WERI-Rb-1 (cell line): Measurements from ENCODE around the gene MYB.

Source experiments
- DNase-seq: peaks from one replicate; pipeline ENCODE4 v3.0.0-alpha.2; 2020
- H3K27ac ChIP-seq: fragments of 250-450 bp; sonication (Bioruptor Pico); 2 replicates; pipeline ENCODE4 v1.5.1; 2020; ENCODE audit warnings: mild to moderate bottlenecking, moderate library complexity
- H3K27me3 ChIP-seq: fragments of 250-450 bp; sonication (Bioruptor Pico); 2 replicates; pipeline ENCODE4 v1.5.1; 2021; ENCODE audit warnings: mild to moderate bottlenecking, low read depth, moderate library complexity; ENCODE audit not compliant: insufficient read depth, severe bottlenecking
- H3K36me3 ChIP-seq: fragments of 250-450 bp; sonication (Bioruptor Pico); 2 replicates; pipeline ENCODE4 v1.5.1; 2020; ENCODE audit warnings: mild to moderate bottlenecking, moderate library complexity
- H3K4me3 ChIP-seq: 2 replicates; pipeline ENCODE4 v1.5.1; 2011; ENCODE audit warnings: low read depth, mild to moderate bottlenecking, control low read depth, low read length
- H3K9me3 ChIP-seq: fragments of 250-450 bp; sonication (Bioruptor Pico); 2 replicates; pipeline ENCODE4 v1.5.1; 2021; ENCODE audit warnings: mild to moderate bottlenecking, moderate library complexity; ENCODE audit not compliant: severe bottlenecking
- TF ChIP-seq, protein P1 (sequence below): IDR thresholded peaks from 2 replicates; pipeline ENCODE4 v1.5.1; 2011; ENCODE audit warnings: low read depth, mild to moderate bottlenecking, control low read depth, inconsistent platforms, low read length

MYB gene

DNA sequence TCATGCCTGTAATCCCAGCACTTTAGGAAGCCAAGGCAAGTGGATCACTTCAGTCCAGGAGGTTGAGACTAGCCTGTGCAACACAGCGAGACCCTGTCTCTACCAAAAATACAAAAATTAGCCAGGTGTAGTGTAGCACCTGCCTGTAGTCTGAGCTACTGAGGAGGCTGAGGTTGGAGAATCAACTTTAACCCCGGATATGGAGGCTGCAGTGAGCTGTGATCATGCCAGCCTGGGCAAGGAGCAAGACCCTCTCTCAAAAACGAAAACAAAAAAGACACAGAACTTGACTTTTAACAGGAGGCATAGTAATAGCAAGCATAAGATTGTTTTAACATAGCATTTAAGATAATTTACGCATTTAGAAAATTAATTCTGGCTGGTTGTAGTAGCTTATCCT lies 32.5 kb downstream of the MYB start:
- Histone ChIP-seq H3K27ac (no peak overlapping the region), H3K36me3 (peaks cover 15% of the 10 kb centered on the region), H3K27me3 (no peaks in the 10 kb centered on the region), H3K4me3 (no peak overlapping the region), H3K9me3 (no peaks in the 10 kb centered on the region)
- no peak for DNase-seq
- TF ChIP-seq, protein P1, sequence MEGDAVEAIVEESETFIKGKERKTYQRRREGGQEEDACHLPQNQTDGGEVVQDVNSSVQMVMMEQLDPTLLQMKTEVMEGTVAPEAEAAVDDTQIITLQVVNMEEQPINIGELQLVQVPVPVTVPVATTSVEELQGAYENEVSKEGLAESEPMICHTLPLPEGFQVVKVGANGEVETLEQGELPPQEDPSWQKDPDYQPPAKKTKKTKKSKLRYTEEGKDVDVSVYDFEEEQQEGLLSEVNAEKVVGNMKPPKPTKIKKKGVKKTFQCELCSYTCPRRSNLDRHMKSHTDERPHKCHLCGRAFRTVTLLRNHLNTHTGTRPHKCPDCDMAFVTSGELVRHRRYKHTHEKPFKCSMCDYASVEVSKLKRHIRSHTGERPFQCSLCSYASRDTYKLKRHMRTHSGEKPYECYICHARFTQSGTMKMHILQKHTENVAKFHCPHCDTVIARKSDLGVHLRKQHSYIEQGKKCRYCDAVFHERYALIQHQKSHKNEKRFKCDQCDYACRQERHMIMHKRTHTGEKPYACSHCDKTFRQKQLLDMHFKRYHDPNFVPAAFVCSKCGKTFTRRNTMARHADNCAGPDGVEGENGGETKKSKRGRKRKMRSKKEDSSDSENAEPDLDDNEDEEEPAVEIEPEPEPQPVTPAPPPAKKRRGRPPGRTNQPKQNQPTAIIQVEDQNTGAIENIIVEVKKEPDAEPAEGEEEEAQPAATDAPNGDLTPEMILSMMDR, result no peak

- Histone ChIP-seq H3K36me3 (peaks cover 10% of the 10 kb centered on the region; the same call in 1 of the 2 replicates), H3K27ac (no peak overlapping the region), H3K4me3 (no peak overlapping the region), H3K9me3 (no peaks in the 10 kb centered on the region), H3K27me3 (no peaks in the 10 kb centered on the region)
- no peak for DNase-seq
- TF ChIP-seq, protein P1, result no peak
Measured at GRCh38 chr6:135215160-135215559, 34.1 kb downstream of the MYB start.

- H3K27ac ChIP-seq, result no peak overlapping the region
- no peaks in the 10 kb centered on the region for H3K9me3 ChIP-seq
- no peaks in the 10 kb centered on the region for H3K27me3 ChIP-seq
- TF ChIP-seq, protein P1, result no peak
- no peak for DNase-seq
- H3K4me3 ChIP-seq, result no peak overlapping the region
- peaks cover 10% of the 10 kb centered on the region; the same call in 1 of the 2 replicates for H3K36me3 ChIP-seq
Measured at GRCh38 chr6:135215563-135215962, 34.5 kb downstream of the MYB start.

- TF ChIP-seq, protein P1, result no peak
- Histone ChIP-seq H3K36me3 (peaks cover 10% of the 10 kb centered on the region; the same call in 1 of the 2 replicates), H3K4me3 (no peak overlapping the region), H3K9me3 (no peaks in the 10 kb centered on the region), H3K27ac (no peak overlapping the region), H3K27me3 (no peaks in the 10 kb centered on the region)
- no peak for DNase-seq
Measured at GRCh38 chr6:135217663-135218062, 36.6 kb downstream of the MYB start.

GRCh38 chr6:135219346-135219745 lies 38.2 kb downstream of the MYB start:
- Histone ChIP-seq H3K4me3 (no peak overlapping the region), H3K36me3 (peaks cover 10% of the 10 kb centered on the region; the same call in 1 of the 2 replicates), H3K27me3 (no peaks in the 10 kb centered on the region), H3K27ac (no peak overlapping the region), H3K9me3 (no peaks in the 10 kb centered on the region)
- TF ChIP-seq, protein P1, result no peak
- DNase-seq, result no peak

- Histone ChIP-seq H3K27me3 (no peaks in the 10 kb centered on the region), H3K27ac (no peak overlapping the region), H3K9me3 (no peaks in the 10 kb centered on the region), H3K36me3 (peaks cover 7% of the 10 kb centered on the region; the same call in 1 of the 2 replicates), H3K4me3 (no peak overlapping the region)
- DNase-seq, result no peak
- TF ChIP-seq, protein P1, result no peak
Measured at GRCh38 chr6:135221042-135221441, 39.9 kb downstream of the MYB start.
